GM13976 (cell line): ENCODE data around the gene RBPJL.

Experiments used
- DNase-seq: peaks from one replicate; pipeline ENCODE4 v3.0.0; 2012; ENCODE audit warnings: low spot score
- CTCF ChIP-seq: IDR thresholded peaks from 2 replicates; pipeline ENCODE4 v1.5.1; 2012; ENCODE audit warnings: borderline replicate concordance, mild to moderate bottlenecking; ENCODE audit not compliant: insufficient read depth; ENCODE audit errors: extremely low read depth, missing control alignments, control extremely low read depth
- in situ Hi-C: fragments of 300-500 bp; cut with MboI; formaldehyde crosslinking; loops from one replicate; pipeline ENCODE4 v1.12.0; 2022; ENCODE audit warnings: low sequenced_read_pairs, mixed read lengths, inconsistent platforms; ENCODE audit not compliant: unreplicated experiment

The RBPJL gene

GRCh38 chr20:45358282-45359068 is 51.8 kb downstream of the RBPJL start:
- TF ChIP-seq CTCF, result no peak
- in situ Hi-C loops, result loop anchor here (25.0 kb wide), 1 partner anchor 404 kb away; no protein-coding TSS in a partner anchor
- DNase-seq, result no peak

GRCh38 chr20:45359069-45359405 is 52.4 kb downstream of the RBPJL start:
- in situ Hi-C loops, result loop anchor here (25.0 kb wide), 1 partner anchor 403 kb away; no protein-coding TSS in a partner anchor
- no peak for DNase-seq
- TF ChIP-seq CTCF, result no peak

GRCh38 chr20:45359406-45360148 is 52.9 kb downstream of the RBPJL start:
- in situ Hi-C loops, result loop anchor here (25.0 kb wide), 1 partner anchor 403 kb away; no protein-coding TSS in a partner anchor
- no peak for DNase-seq
- TF ChIP-seq CTCF, result no peak

GRCh38 chr20:45361793-45362192 is 55.2 kb downstream of the RBPJL start:
- DNase-seq, result no peak
- no peak for TF ChIP-seq CTCF
- in situ Hi-C loops, result loop anchor here (25.0 kb wide), 1 partner anchor 401 kb away; no protein-coding TSS in a partner anchor

- TF ChIP-seq CTCF, result peak; percentile 81
- in situ Hi-C loops, result loop anchor here (25.0 kb wide), 1 partner anchor 399 kb away; no protein-coding TSS in a partner anchor
- DNase-seq, result peak; percentile 96
These were observed 56.4 kb downstream of the RBPJL start, which contains the start of gene SYS1 for GRCh38 chr20:45362804-45363610. TSS of gene SYS1 (plus strand) at chr20:45363156. CDS start at chr20:45363532, 376 bp downstream.
